ENCODE results near the gene CLCN7.

Gene CLCN7

GRCh38 chr16:1429012-1429411 lies 45.8 kb downstream of the CLCN7 start:
- DNase-seq, result no peak

GRCh38 chr16:1428511-1428910 lies 46.3 kb downstream of the CLCN7 start:
- DNase-seq, result peak; percentile 52

GRCh38 chr16:1427473-1428461 lies 47.1 kb downstream of the CLCN7 start:
- no peak for DNase-seq

GRCh38 chr16:1426734-1427471 lies 47.9 kb downstream of the CLCN7 start:
- no peak for DNase-seq

GRCh38 chr16:1425616-1426370 lies 49.0 kb downstream of the CLCN7 start:
- no peak for DNase-seq

GRCh38 chr16:1424028-1424427 lies 50.8 kb downstream of the CLCN7 start:
- DNase-seq, result no peak

DNA sequence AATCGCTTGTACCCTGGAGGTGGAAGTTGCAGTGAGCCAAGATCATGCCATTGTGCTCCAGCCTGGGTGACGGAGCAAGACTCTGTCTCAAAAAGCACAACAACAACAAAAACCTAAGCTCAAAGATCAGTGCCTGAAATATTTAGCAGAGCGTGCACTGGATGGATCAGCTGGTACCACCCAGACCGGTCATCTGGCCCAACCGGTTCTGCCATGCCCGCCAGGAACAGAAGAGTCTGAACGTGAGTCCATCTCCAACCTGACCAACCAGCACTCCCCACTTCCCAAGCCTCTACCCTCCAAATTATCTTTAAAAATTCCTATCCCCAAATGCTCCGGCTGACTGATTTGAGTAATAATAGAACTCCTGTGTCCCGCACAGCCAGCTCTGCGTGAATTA lies 52.8 kb downstream of the CLCN7 start:
- DNase-seq, result no peak

DNA sequence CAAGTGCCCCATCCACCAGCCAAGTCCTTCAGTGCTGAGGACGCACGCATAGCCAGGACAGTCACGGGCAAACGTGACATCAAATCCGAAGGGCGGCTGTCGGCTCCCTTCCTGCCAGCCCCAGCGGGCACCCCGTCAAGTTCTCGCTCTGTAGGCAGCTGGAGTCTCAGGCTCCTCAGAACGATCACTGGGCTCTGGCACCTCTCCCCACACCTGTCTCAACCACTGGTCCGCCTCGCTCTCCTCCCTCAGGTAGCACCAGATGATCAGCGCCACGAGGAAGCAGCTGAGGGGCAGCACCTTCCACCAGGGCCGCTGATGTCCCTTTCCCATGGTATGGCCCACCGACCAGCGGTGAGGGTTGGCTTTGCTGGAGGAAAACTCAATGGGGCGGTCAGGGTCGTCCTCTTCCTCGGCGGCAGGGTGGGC lies 54.7 kb downstream of the CLCN7 start:
- DNase-seq, result peak; percentile 11

GRCh38 chr16:1416521-1416941 lies 58.3 kb downstream of the CLCN7 start:
- DNase-seq, result no peak

DNA sequence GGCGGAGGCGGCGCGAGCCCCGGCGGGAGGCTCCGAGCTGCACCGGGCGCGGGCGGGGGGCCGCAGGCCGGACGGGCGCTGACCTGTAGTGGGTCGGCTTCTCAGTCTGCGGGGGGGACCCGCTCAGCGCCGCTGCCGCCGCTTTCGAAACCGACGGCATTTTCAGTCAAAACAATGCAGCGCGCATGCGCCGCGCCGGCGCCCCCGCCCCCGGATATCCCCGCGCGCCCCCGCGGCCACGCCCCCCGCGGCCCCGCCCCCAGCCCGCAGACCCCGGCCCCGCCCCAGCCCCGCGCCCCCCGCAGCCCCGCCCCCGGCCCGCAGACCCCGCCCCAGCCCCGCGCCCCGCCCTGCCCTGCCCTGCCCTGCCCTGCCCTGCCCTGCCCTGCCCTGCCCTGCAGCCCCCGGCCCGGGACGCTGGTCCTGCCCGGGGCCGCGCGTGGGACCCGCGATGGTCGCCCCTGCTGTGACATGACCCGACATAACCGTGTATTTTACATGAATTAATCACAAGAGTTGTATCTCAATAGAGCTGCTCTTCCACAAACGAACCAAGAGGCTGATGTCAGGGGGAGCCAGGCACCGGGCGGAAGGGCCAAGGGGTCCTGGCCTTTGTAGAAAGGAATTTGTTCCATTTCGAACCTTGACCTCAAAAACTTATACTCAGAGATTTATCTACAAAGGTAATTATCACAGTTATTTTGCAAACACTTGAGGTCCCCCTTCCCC lies 60.1 kb downstream of the CLCN7 start, which contains the start of gene UNKL:
Gene UNKL (minus strand): TSS at position 173 of the 729 bp plus-strand sequence. CDS start 13 bp downstream, at position 160.
- peak; percentile 82 for DNase-seq

DNA sequence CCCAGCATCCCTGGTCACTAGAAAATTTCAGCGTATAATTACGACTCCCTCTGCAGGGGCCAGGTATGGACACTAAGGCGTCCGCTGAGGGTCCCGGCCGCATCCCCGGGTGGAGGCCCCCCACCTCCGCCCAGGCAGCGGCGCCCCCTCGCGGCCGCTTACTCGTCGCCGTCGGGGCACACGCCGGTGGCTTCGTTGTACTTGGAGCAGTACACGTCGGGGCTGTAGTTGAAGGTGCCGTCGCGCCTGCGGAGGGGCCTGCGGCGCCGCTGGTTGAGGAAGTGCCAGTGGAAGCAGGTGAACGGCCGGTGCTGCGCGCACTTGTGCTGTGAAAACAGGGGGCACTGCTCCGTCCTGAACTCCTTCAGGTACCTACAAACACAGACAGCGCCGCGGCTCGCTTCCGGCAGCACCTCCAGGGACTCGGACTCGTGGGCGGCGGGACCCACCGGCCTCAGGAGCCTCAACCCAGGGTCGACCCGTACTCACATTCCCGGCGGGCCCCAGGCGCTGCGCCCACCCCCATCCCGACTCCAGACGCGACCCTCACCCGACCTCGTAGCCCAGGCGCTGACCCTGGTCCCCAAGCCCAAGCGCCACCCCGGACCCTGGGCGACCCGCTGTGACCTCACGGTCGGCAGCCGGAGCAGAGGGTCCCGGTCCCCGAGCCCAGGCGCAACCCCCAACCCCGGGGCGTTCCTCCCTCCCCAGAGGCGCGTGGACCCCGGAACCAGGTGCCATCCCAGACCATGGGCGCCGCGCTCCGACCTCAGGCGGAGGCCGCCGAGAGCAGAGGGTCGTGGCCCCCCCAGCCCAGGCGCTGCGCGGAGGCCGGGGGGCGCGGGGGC lies 60.9 kb downstream of the CLCN7 start:
- peak; percentile 72 for DNase-seq

GRCh38 chr16:1412847-1413246 lies 62.0 kb downstream of the CLCN7 start:
- no peak for DNase-seq

- DNase-seq, result peak; percentile 97
Measured at GRCh38 chr16:1408171-1408837, 66.5 kb downstream of the CLCN7 start.

GRCh38 chr16:1407753-1408152 lies 67.1 kb downstream of the CLCN7 start:
- DNase-seq, result no peak

GRCh38 chr16:1403733-1404132 lies 71.1 kb downstream of the CLCN7 start:
- no peak for DNase-seq

DNA sequence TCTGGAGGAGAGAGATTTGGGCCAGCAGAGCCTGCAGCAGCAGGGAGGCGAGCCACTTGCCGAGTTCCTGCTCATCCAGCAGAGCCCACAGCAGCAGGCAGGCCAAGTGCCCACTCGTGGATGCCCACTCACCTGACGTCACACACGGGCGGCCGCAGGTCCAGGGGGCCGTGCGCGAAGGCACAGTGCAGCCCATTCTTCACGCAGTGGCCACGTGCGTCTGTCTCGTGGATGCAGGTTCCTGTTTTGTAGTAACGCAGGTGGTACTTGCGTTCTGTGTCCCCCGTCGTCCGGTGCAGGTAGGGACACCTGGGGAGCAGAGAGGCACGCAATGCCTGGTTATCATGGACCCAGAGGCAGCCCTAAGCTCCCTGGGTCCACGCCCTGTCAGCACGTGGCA lies 71.8 kb downstream of the CLCN7 start:
- DNase-seq, result no peak

- DNase-seq, result no peak
Measured at GRCh38 chr16:1401758-1402154, 73.1 kb downstream of the CLCN7 start.

DNA sequence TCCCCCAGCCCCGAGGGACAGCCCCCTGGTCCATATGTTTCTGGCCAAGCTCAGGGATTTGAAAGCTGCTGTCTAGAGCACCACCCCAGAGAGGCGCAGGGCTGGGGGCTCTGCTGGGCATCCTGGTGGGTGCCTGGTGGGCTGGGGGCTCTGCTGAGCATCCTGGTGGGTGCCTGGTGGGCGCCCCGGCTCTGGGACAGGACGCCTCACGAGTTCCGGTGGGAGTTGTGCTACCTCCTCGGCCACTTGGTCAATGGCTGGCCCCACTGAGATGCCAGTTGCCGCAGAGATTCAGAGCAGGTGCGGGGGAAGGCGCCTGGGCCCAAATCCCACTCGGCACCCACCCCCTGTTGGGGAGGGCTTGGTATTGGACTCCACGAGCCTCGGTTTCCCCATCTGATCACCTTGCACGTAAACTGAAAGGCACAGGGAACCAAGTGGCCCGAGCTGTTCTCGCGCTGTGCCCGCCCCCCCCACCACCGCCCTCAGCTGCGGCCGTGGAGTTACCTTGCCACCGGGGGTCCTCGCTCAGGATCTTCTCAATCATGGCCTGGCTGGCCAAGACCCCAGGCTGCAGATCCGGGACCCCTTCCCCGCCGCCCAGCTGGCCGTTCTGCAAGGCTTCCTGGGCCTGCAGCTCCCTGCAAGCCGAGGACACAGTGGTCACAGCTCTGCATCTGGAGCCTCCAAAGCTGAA lies 73.6 kb downstream of the CLCN7 start:
- no peak for DNase-seq

DNA sequence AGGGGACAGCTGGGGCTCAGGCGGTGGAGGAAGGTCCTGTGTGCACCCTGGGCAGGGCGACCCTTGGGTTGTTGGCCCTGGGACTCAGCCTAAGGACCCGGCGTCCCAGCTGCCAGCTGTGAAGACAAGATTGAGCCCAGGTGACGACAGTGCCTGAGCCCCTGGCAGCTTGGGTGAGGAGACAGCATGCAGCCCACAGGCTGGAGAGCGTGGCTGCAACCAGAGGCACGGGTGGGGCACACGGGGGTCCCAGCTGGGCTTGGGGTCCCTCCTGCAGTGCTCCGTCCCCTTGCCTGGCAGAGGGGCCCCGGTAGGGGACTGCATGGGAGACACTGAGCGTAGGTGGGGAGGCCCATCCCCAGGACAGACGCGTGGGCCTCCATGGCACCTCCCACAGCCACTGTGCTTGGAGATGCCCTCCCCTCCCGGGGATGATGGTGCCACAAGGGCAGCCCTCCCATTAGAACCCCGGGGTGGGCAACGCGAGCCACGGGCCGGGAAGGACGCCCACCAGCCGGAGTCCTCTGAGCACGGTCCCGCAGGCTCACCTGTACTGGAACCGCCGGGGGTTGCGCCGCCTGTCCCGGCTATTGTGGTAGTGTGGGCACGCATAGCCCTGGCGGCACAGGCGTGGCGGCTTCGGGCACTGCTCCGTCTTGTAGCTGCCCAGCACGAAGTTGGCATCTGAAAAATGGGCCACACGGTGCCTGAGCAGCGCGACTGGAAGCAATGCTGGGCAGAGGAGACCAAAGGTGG lies 75.8 kb downstream of the CLCN7 start:
- no peak for DNase-seq
